KOPT-K1 (cell line): ENCODE measurements around the gene NECAP2.
A peak's percentile ranks its signal among the peaks of the same experiment; 100 is the strongest.

Source experiments
- H3K27ac ChIP-seq: fragments of 200-600 bp; sonication (generic); 2 replicates; pipeline ENCODE4 v1.5.1; 2016; ENCODE audit warnings: antibody characterized with exemption, mild to moderate bottlenecking, low read depth, low read length; ENCODE audit not compliant: poor library complexity, severe bottlenecking
- H3K36me3 ChIP-seq: fragments of 200-600 bp; sonication (generic); 2 replicates; pipeline ENCODE4 v1.5.1; 2017; ENCODE audit warnings: antibody characterized with exemption, mild to moderate bottlenecking, low read length, moderate library complexity; ENCODE audit not compliant: insufficient read depth
- H3K9me3 ChIP-seq: fragments of 200-600 bp; sonication (generic); 2 replicates; pipeline ENCODE4 v1.5.1; 2017; ENCODE audit warnings: antibody characterized with exemption, low read length, mild to moderate bottlenecking; ENCODE audit not compliant: insufficient read depth, poor library complexity, severe bottlenecking

Gene NECAP2, protein sequence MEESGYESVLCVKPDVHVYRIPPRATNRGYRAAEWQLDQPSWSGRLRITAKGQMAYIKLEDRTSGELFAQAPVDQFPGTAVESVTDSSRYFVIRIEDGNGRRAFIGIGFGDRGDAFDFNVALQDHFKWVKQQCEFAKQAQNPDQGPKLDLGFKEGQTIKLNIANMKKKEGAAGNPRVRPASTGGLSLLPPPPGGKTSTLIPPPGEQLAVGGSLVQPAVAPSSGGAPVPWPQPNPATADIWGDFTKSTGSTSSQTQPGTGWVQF

DNA sequence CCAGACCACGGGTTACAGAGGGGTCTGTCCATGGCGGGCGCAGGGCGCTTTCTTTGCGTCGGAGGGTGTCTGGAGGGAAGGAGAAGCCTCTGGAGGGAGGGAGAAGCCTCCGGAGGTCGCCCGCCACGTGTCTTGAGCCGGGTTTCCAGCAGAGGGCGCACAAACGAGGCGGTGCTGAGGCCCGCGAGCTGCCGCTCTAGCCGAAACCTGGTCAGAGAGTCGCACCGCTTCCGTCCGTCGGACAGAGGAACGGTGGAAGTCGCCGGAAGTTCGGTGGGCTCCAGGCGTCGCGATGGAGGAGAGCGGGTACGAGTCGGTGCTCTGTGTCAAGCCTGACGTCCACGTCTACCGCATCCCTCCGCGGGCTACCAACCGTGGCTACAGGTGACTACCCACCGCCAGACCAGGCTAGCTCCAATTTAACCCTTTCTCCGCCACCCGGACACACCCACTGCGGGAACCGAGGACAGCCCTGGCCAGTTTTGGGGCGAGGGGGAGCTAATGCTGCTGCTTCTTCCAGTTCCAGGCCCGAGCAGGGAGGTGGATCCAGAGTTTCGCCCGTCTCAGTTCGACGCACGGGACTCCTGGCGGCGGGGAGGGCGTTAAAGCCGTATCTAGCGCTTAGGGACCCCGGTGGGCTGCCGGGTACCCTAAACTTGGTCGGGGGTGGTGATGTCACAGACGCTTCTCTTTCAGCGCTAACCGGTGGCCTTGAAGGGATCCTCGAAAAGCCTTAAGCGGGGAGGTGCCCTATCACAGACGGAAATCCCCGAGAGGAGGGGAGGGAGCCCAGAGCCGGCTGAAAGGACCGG is at the start of gene NECAP2:
TSS of gene NECAP2 (plus strand) at position 255 of the 812 bp plus-strand sequence. CDS start at position 293, 38 bp downstream.
- no peaks in the 10 kb centered on the region for H3K9me3 ChIP-seq
- peaks cover 37% of the 10 kb centered on the region for H3K36me3 ChIP-seq
- H3K27ac ChIP-seq: peak within 1 kb of the TSS; percentile 79

DNA sequence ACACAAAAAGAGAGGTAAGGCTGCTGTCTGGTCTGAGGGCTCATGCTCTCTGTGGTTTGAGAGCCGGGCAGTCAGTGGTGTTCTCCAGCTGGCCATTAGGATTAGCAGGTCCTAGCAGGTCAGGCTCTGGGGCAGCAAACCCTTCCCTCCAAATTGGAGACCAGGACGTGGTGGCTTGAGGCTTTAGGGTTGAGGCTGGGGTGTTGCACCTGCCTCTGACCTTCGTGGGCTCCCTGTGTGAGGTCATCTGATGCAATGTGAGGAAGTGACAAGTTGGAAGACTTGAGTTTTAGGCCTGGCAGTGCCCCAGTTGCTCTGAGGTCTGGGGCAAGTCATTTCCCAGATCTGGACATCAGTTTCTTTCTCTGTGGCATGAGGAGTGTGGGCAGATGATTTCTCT is 49.1 kb upstream of the NECAP2 start:
- Histone ChIP-seq H3K9me3 (no peaks in the 10 kb centered on the region), H3K36me3 (peaks cover 54% of the 10 kb centered on the region), H3K27ac (no peak overlapping the region)

DNA sequence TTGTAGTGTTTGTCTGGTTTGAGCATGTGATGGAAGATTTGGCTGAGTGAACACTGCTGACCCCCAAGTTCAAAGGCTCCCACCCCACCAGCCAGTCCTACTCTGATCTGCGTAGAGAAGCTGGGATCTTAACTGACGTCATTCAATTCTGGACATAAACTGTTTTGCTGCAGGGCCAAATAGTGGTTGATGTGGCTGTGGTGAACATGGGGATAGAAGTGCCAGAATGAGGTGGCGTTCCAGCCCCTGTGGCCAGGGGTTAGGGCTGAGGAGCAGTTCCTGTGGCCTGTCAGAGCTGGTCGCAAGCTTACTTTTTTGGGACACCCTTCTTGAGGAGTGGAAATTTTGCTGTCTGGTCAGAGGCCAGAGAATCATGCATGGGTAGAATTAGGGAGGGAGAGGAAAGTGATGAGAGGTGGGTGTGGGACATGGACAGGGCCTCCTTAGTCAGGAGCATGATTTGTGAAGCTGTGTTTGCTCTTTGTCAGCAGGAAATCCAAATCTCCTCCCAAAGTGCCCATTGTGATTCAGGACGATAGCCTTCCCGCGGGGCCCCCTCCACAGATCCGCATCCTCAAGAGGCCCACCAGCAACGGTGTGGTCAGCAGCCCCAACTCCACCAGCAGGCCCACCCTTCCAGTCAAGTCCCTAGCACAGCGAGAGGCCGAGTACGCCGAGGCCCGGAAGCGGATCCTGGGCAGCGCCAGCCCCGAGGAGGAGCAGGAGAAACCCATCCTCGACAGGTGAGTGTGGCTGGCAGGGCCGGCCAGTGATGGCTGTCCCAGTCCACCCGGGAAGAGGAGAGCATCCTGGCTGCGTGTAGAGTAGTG is 47.6 kb upstream of the NECAP2 start:
- Histone ChIP-seq H3K27ac (no peak overlapping the region), H3K9me3 (no peaks in the 10 kb centered on the region), H3K36me3 (peaks cover 64% of the 10 kb centered on the region)

DNA sequence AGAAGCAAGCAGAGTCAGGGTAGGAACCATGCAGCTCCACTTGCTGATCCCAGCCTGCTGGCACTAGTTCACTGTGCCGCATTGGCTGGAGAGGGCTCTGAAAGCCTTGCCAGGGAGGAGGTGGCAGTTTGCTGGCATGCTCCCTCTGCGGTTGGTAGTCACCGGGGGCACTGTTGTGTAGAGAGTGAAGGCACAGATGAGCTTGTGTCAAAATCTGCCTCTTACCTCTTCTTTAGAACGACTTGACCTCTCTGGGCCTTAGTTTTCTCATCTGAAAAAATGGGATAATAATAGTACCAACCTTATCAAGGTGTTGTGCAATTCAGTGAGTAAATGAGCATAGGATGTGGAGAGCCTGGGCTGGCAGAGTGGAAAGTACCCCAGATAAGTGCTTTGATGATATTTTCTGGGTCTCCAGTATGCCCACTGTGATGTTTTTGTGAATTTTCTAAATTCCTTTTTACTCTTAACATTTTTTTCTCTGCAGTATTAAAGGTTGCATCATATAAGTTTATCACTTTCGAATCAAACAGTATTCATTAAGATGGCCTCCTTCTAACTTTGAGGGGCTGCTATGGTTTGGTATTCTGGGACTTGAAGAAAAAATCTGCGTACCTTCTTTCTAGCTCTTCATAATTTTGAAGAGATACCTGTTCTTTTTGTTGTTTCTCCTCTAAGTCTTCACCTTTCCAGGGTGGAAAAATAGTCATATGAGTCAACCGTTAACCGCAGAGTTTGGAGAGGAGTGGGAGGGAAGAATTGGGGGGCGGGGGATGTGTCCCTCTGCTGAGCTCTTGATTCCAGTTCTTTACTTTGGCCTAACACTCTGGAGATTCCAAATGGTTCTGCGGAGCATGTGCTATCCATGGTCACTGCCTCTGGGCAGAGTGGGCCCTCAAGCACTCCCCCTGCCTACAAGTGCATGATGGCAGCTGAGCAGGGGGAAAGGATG is 46.7 kb upstream of the NECAP2 start:
- Histone ChIP-seq H3K27ac (no peak overlapping the region), H3K36me3 (peaks cover 73% of the 10 kb centered on the region), H3K9me3 (no peaks in the 10 kb centered on the region)

DNA sequence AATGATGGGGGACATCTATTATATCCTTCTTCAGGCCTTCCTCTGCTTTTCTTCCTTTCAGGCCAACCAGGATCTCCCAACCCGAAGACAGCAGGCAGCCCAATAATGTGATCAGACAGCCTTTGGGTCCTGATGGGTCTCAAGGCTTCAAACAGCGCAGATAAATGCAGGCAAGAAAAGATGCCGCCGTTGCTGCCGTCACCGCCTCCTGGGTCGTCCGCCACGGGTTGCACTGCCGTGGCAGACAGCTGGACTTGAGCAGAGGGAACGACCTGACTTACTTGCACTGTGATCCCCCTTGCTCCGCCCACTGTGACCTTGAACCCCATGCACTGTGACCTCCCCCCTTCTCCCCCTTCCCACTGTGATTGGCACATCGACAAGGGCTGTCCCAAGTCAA is 45.5 kb upstream of the NECAP2 start:
- Histone ChIP-seq H3K9me3 (no peaks in the 10 kb centered on the region), H3K27ac (no peak overlapping the region), H3K36me3 (peaks cover 84% of the 10 kb centered on the region)

DNA sequence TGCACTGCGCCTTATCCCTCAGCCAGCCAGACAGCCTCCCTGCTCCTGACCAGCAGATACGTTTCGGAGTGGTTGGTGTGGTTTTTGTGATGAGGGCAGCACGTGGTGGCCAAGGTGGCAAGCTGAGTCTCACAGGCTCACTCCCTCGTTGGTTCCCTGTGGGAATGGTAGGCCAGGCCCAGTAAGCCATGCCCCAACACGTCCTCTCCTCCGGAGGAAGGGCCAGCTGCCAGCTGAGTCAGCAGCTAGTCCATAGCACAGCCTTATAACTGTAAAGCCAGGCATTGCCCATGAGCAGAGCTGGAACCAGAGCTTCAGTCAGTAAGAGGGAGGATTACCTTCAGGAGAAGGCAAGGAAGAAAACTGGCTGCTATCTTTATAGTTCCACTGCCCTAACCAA is 43.9 kb upstream of the NECAP2 start:
- H3K9me3 ChIP-seq: no peaks in the 10 kb centered on the region
- H3K27ac ChIP-seq: no peak overlapping the region
- peaks cover 84% of the 10 kb centered on the region for H3K36me3 ChIP-seq

DNA sequence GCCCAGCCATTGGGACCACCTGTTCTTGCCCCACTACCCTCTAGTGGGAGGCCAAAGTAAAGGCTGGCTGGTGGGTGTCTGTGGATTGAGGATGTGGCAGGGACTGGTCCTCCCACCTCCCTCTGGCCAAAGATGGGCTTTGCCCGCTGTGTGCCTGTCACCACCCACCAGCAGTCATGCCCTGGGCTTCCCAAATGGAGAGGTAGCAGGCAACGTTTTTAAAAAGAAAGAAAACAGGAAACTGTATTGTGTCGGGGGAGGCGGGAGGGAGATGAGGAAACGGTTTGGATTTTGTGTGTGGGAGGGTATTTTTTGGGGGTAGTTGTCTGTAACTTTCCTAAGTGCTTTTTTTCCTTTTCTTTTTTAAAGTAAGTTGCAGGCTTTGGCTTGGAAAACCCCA is 43.4 kb upstream of the NECAP2 start:
- Histone ChIP-seq H3K9me3 (no peaks in the 10 kb centered on the region), H3K36me3 (peaks cover 79% of the 10 kb centered on the region), H3K27ac (no peak overlapping the region)

DNA sequence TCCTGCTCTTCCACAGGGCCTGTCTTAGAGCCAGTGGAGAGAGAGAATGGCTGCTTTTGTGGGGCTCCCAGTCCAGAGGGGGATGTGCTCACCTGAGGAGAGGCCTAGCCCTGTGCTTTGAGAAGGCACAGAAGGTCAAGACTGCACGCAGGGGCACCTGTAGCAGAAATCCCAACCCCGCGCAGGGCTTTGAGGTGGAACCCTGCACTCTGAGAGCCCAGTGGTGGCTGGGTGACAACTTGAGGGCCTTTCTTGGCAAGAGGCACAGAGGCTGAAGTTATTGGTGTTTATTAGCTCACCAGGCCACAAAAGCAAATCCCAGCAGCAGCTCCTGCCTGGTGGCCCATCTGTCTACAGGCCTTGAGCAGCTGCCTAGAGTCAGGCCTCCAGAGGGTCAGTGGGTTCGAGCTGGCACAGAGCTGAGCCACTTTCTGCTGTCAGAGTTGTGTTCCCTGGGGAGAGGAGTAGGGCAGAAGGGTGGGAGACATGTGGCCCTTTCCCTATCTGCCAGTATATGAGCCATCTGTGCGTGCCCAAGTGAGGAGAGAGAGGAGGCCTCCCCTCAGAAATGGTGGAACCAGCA is 42.1 kb upstream of the NECAP2 start:
- peaks cover 65% of the 10 kb centered on the region for H3K36me3 ChIP-seq
- H3K9me3 ChIP-seq: no peaks in the 10 kb centered on the region

DNA sequence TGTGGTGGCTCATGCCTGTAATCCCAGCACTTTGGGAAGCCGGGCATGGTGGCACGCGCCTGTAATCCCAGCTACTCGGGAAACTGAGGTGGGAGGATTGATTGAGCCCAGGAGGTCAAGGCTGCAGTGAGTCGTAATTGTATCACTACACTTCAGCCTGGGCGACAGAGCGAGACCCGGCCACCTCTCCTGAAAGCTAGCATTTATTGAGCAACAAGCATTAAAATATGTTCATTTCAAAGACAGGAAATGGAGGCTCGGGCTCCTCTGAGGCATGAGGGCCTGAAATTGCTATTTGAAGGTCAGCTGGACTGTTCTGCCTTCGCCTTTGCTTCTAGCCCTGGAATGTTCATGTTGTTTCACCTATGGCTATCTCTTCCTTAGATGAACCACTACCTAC is 37.8 kb upstream of the NECAP2 start:
- Histone ChIP-seq H3K27ac (no peak overlapping the region), H3K9me3 (no peaks in the 10 kb centered on the region), H3K36me3 (peaks cover 25% of the 10 kb centered on the region)

More for the DNA sequence above, 42.1 kb upstream of the NECAP2 start:
- no peak overlapping the region for H3K27ac ChIP-seq

DNA sequence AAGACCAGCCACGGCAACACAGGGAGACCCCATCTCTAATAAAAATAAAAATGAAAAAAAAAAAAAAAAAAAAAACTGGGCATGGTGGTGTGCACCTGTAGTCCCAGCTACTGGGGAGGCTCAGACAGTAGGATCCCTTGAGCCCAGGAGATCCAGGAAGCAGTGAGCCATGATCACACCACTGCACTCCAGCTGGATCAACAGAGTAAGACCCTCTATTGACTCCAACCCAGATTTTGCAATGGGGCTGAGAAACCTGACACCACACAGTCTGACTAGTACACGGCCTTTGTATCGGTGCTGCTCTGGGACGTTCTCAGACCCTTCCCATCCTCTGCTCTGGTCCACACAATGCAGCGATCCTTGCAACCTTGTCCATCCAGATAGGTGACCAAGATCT is 35.1 kb upstream of the NECAP2 start:
- no peaks in the 10 kb centered on the region for H3K9me3 ChIP-seq
- H3K27ac ChIP-seq: no peak overlapping the region
- no peaks in the 10 kb centered on the region; the same call in 1 of the 2 replicates for H3K36me3 ChIP-seq

DNA sequence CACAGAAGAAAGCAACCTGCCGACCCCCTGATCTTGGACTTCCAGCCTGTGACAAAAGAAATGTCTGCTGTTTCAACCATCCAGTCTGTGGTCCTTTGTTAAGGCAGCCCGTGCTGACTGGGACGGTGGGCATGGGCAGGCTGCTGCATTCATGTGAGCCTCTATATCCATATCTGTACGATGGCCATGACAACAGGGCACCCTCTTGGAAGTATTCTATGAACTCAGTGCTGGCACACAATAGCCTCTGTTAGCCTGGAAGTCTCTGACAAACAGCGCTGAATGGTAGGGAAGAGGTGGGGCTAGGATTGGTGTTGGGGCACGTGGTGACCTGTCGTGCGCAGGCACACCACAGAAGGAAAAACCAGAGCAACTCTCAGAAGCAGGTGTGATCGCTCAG is 33.7 kb upstream of the NECAP2 start:
- no peaks in the 10 kb centered on the region for H3K9me3 ChIP-seq
- H3K36me3 ChIP-seq: no peaks in the 10 kb centered on the region
- H3K27ac ChIP-seq: no peak overlapping the region

DNA sequence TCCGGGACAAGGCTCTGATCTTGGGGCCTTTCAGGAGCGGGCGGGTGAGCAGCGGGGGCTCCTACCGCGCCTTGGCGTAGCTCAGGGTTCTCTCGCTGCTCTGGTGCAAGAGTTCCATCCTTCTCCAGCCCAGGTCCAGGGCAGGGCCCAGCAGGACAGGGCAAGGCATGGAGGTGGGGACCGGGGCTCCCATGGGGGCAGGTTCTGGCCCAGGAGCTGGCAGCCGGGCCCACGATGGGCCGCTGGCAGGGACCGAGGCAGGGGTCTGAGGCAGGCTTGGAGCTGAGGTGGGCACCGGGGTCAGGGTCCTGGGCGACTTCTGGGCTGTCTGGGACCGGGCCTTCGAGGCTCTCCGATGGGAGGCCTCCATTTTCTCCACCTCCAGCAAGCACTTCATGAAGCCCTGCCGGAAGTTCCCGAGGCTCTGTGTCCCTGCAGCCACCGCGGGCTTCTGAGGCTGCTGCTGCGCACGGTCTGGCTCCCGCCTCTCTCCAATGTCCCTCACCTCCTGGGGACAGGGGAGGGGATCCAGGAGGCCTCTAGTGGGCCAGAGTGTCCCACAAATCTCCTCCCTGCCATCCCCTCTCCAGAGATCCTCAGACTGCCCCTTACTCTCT is 30.9 kb upstream of the NECAP2 start:
- H3K9me3 ChIP-seq: no peaks in the 10 kb centered on the region
- no peak overlapping the region for H3K27ac ChIP-seq
- no peaks in the 10 kb centered on the region for H3K36me3 ChIP-seq

DNA sequence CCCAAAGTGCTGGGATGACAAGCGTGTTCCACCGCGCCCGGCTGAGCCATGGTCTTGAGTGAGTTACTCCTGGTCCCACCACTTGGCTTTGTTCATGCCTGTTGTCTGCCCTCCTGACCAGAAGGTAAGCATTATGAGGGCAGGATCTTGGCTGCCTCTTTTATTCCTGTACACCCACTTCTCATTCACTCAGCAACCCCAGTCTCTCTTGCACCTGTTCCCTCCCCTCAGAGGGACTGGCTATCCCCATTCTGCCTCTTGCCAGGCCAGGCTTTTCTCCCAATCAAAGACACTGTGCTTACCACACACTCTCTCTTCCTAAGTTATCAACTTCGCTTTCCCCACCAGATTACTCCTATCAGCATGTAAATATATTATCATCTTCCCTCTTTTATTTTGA is 29.7 kb upstream of the NECAP2 start:
- Histone ChIP-seq H3K9me3 (no peaks in the 10 kb centered on the region), H3K27ac (no peak overlapping the region), H3K36me3 (no peaks in the 10 kb centered on the region)

DNA sequence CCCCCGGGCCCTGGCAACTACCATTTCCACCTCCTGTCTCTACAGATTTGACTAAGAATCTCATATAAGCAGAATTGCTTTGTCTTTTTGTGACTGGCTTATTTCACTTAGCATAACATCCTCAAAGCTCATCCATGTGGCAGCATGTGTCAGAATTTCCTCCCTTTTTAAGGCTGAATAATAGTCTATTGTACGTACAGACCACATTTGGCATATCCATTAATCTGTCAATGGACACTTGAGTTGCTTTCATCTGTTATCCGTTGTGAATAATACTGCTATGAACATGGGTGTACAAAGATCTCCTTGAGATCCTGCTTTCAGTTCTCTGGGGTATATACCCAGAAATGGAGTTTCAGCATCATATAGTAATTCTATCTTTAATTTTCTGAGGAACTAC is 27.3 kb upstream of the NECAP2 start:
- no peaks in the 10 kb centered on the region for H3K36me3 ChIP-seq
- no peaks in the 10 kb centered on the region for H3K9me3 ChIP-seq
- no peak overlapping the region for H3K27ac ChIP-seq
